ENCODE measurements around the gene ESRP2.

Gene ESRP2

GRCh38 chr16:68244903-68245853, 9.3 kb upstream of the ESRP2 start, which contains the start of gene PLA2G15:
TSS of gene PLA2G15 (plus strand) at chr16:68245373. CDS start at chr16:68245427, 54 bp downstream.
- Histone ChIP-seq H3F3A (ENCODE audit: low read depth) (no peaks in the 10 kb centered on the region), H3K9ac (ENCODE audit: low read depth, low read length, poor library complexity, severe bottlenecking) (peak within 1 kb of the TSS; percentile 76), H3K4me2 (ENCODE audit: low read depth, low read length, poor library complexity, severe bottlenecking) (peak within 1 kb of the TSS; percentile 98), H3K36me3 (ENCODE audit: insufficient read depth, low read length) (no peaks in the 10 kb centered on the region), H2AFZ (ENCODE audit: low read length) (peak within 1 kb of the TSS; percentile 90), H3K9me3 (ENCODE audit: insufficient read depth, low read depth, low read length) (no peaks in the 10 kb centered on the region), H3K4me3 (ENCODE audit: low read length, poor library complexity, severe bottlenecking) (peak within 1 kb of the TSS; percentile 83), H3K4me1 (ENCODE audit: insufficient read depth, low read length, poor library complexity, severe bottlenecking) (peaks cover 22% of the 10 kb centered on the region), H4K20me1 (ENCODE audit: insufficient read depth, low read length, poor library complexity, severe bottlenecking) (no peaks in the 10 kb centered on the region), H3K9me2 (replicated peaks; ENCODE audit: low read depth, low read length) (no peaks in the 10 kb centered on the region), H3K79me2 (ENCODE audit: insufficient read depth, low read length) (peaks cover 10% of the 10 kb centered on the region; the same call in 1 of the 2 replicates), H3K27me3 (ENCODE audit: insufficient read depth, low read length, poor library complexity, severe bottlenecking) (no peaks in the 10 kb centered on the region)
- TF ChIP-seq CTCF (conservative IDR thresholded peaks at IDR 0.05; ENCODE audit: low read length) (no peak), EZH2phosphoT487 (IDR thresholded peaks at IDR 0.05; ENCODE audit: borderline replicate concordance) (no peak)

DNA sequence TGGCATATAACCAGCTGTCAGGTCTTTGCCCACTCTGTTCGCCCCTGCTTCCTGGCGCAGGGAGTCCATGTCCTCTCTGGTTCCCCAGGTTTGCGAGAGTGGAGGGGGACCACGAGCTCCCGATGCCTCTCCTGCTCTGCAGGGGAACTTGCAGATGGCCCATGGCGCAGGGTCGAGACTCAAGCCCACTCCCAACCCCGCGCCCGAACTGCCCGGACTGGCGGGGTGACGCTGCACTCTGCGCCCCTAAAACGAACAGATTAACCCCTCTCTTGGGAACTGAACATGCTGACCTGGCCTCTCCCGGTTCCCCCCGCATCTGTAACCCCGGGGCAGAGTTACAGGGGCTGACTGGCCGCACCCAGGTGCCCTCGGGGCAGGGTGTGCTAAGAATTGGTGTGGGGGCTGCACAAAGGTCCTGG, 8.6 kb upstream of the ESRP2 start:
- H3K4me3 ChIP-seq (ENCODE audit: low read length, poor library complexity, severe bottlenecking) = peak overlapping the region; percentile 83
- no peaks in the 10 kb centered on the region for H4K20me1 ChIP-seq (ENCODE audit: insufficient read depth, low read length, poor library complexity, severe bottlenecking)
- H3K4me1 ChIP-seq (ENCODE audit: insufficient read depth, low read length, poor library complexity, severe bottlenecking) = peaks cover 22% of the 10 kb centered on the region
- TF ChIP-seq EZH2phosphoT487 (IDR thresholded peaks at IDR 0.05; ENCODE audit: borderline replicate concordance) = no peak
- TF ChIP-seq CTCF (conservative IDR thresholded peaks at IDR 0.05; ENCODE audit: low read length) = no peak
- H3F3A ChIP-seq (ENCODE audit: low read depth) = no peaks in the 10 kb centered on the region
- H3K9ac ChIP-seq (ENCODE audit: low read depth, low read length, poor library complexity, severe bottlenecking) = peak overlapping the region; percentile 71
- no peaks in the 10 kb centered on the region for H3K27me3 ChIP-seq (ENCODE audit: insufficient read depth, low read length, poor library complexity, severe bottlenecking)
- no peaks in the 10 kb centered on the region for H3K9me2 ChIP-seq (replicated peaks; ENCODE audit: low read depth, low read length)
- peak overlapping the region; percentile 94 for H3K4me2 ChIP-seq (ENCODE audit: low read depth, low read length, poor library complexity, severe bottlenecking)
- no peaks in the 10 kb centered on the region for H3K36me3 ChIP-seq (ENCODE audit: insufficient read depth, low read length)
- H3K9me3 ChIP-seq (ENCODE audit: insufficient read depth, low read depth, low read length) = no peaks in the 10 kb centered on the region
- H3K79me2 ChIP-seq (ENCODE audit: insufficient read depth, low read length) = peaks cover 10% of the 10 kb centered on the region; the same call in 1 of the 2 replicates
- peak overlapping the region; percentile 79; the same call in 1 of the 2 replicates for H2AFZ ChIP-seq (ENCODE audit: low read length)

DNA sequence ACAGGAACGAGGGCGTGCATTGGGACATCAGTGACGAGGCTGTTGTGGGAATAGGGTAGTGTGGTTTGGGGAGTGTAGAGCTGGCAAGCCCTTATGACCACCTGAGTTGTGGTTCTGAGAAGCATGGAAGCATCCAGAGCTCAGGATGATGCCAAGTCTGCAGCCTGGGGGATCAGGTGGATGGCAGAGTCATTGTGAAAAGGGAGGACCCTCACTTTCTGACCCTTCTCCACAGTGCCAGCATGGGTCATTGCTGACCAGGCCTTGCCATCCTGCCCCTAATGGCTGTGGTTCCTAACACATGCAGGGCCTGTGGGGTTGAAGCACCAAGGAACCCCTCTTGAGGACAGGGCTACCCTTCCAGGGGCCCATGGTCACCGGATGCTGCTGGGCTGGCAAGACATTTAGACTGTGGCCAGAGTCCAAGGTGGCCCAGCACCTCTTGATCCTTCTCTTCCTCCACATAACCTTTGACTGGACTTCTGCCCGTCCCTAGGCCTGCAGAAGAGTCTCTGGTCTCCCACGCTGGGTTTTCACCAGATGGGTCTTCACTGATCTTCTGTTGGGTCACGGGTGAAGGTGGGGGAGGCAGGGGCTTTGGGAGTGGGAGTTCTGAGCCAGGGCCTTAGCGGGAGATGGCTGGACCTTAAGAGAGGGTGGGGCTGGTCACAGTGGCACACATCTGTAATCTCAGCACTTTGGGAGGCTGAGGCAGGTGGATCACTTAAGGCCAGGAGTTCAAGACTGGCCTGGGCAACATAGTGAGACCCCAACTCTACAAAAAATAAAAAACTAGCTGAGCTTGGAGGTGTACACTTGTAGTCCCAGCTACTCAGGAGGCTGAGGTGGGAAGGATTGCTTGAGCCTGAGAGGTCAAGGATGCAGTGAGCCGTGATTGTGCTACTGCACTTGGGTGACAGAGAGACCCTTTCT, 7.3 kb upstream of the ESRP2 start:
- Histone ChIP-seq H3K4me2 (ENCODE audit: low read depth, low read length, poor library complexity, severe bottlenecking) (no peak overlapping the region), H3K4me3 (ENCODE audit: low read length, poor library complexity, severe bottlenecking) (no peak overlapping the region), H3K27me3 (ENCODE audit: insufficient read depth, low read length, poor library complexity, severe bottlenecking) (no peaks in the 10 kb centered on the region), H3K9ac (ENCODE audit: low read depth, low read length, poor library complexity, severe bottlenecking) (no peak overlapping the region), H3K36me3 (ENCODE audit: insufficient read depth, low read length) (no peaks in the 10 kb centered on the region), H3K79me2 (ENCODE audit: insufficient read depth, low read length) (peaks cover 10% of the 10 kb centered on the region; the same call in 1 of the 2 replicates), H3K9me2 (replicated peaks; ENCODE audit: low read depth, low read length) (no peaks in the 10 kb centered on the region), H3F3A (ENCODE audit: low read depth) (no peaks in the 10 kb centered on the region), H2AFZ (ENCODE audit: low read length) (no peak overlapping the region), H4K20me1 (ENCODE audit: insufficient read depth, low read length, poor library complexity, severe bottlenecking) (no peaks in the 10 kb centered on the region), H3K4me1 (ENCODE audit: insufficient read depth, low read length, poor library complexity, severe bottlenecking) (peaks cover 22% of the 10 kb centered on the region), H3K9me3 (ENCODE audit: insufficient read depth, low read depth, low read length) (no peaks in the 10 kb centered on the region)
- no peak for TF ChIP-seq CTCF (conservative IDR thresholded peaks at IDR 0.05; ENCODE audit: low read length)
- no peak for TF ChIP-seq EZH2phosphoT487 (IDR thresholded peaks at IDR 0.05; ENCODE audit: borderline replicate concordance)
